ENCODE measurements around the gene OAT.
"Not testable (repeated sequence)": the region's sequence is repeated elsewhere in the genome, so short reads cannot be mapped to it uniquely, and the experiment has no call there.

Gene OAT

GRCh38 chr10:124449170-124450011 is 30.7 kb upstream of the OAT start:
- peak; percentile 72 for DNase-seq

- peak; percentile 33 for DNase-seq
Observed at GRCh38 chr10:124448696-124449169, 30.0 kb upstream of the OAT start.

GRCh38 chr10:124447751-124448466 is 29.2 kb upstream of the OAT start:
- peak; percentile 68 for DNase-seq

GRCh38 chr10:124446830-124447750 is 28.4 kb upstream of the OAT start:
- DNase-seq: no peak

- DNase-seq: not testable (repeated sequence)
Observed at GRCh38 chr10:124441694-124442093, 23.0 kb upstream of the OAT start.

GRCh38 chr10:124436191-124436638 is 17.5 kb upstream of the OAT start:
- DNase-seq: no peak

- not testable (repeated sequence) for DNase-seq
Observed at GRCh38 chr10:124435683-124436082, 17.0 kb upstream of the OAT start.

- no peak for DNase-seq
Observed at GRCh38 chr10:124433461-124433860, 14.7 kb upstream of the OAT start.

- no peak for DNase-seq
Observed at GRCh38 chr10:124430077-124430476, 11.4 kb upstream of the OAT start.

- DNase-seq: no peak
Observed at GRCh38 chr10:124429576-124429975, 10.9 kb upstream of the OAT start.

- no peak for DNase-seq
Observed at GRCh38 chr10:124428207-124428777, 9.6 kb upstream of the OAT start.

GRCh38 chr10:124425227-124425962 is 6.7 kb upstream of the OAT start:
- DNase-seq: no peak

GRCh38 chr10:124423813-124424212 is 5.1 kb upstream of the OAT start:
- DNase-seq: no peak

GRCh38 chr10:124422742-124423141 is 4.0 kb upstream of the OAT start:
- no peak for DNase-seq

GRCh38 chr10:124420254-124420653 is 1.5 kb upstream of the OAT start:
- no peak for DNase-seq

GRCh38 chr10:124419635-124420034 is 912 bp upstream of the OAT start:
- no peak for DNase-seq

GRCh38 chr10:124417895-124418725 is 613 bp downstream of the OAT start:
- peak; percentile 94 for DNase-seq

GRCh38 chr10:124416733-124417132 is 2.0 kb downstream of the OAT start:
- DNase-seq: no peak

GRCh38 chr10:124415210-124415609 is 3.5 kb downstream of the OAT start:
- DNase-seq: no peak

GRCh38 chr10:124414076-124414475 is 4.6 kb downstream of the OAT start:
- DNase-seq: no peak

Data from right kidney (tissue), 1 donor.